Occipital lobe (tissue), 2 donors: ENCODE measurements around the gene DUSP16. TPM values are rescaled to one million over a fixed set of nuclear protein-coding genes. Genes with fewer than 3 reads are reported as not detected.
"Not testable (repeated sequence)": the region's sequence is repeated elsewhere in the genome, so short reads cannot be mapped to it uniquely, and the experiment has no call there.

ENCODE experiments used
- DNase-seq: peaks from one replicate; lab custom pipeline; 2025; lab: John Stamatoyannopoulos, UW
- total RNA-seq: library from RNA; depleted of rRNA; stranded (reverse); fragments of >200 nt; gene quantifications from one replicate; pipeline ENCODE4 v1.2.3, GENCODE V29; 2014

DUSP16 gene
- total RNA-seq, 1 donor from 2014 or later: 10.0 TPM

GRCh38 chr12:12583510-12584178 lies 21.0 kb upstream of the DUSP16 start:
- DNase-seq: no peak

- DNase-seq: no peak
Observed at GRCh38 chr12:12582895-12583303, 20.2 kb upstream of the DUSP16 start.

GRCh38 chr12:12582193-12582881 lies 19.7 kb upstream of the DUSP16 start:
- no peak for DNase-seq

GRCh38 chr12:12580716-12581115 lies 18.1 kb upstream of the DUSP16 start:
- DNase-seq: not testable (repeated sequence)

- DNase-seq: no peak
Observed at GRCh38 chr12:12577786-12578185, 15.1 kb upstream of the DUSP16 start.

- DNase-seq: no peak
Observed at GRCh38 chr12:12572659-12573058, 10.0 kb upstream of the DUSP16 start.

GRCh38 chr12:12565971-12566370 lies 3.3 kb upstream of the DUSP16 start:
- not testable (repeated sequence) for DNase-seq

- no peak for DNase-seq
Observed at GRCh38 chr12:12564911-12565310, 2.2 kb upstream of the DUSP16 start.

GRCh38 chr12:12563290-12563928 lies 746 bp upstream of the DUSP16 start:
- DNase-seq: peak; percentile 22

GRCh38 chr12:12562016-12562483 lies 613 bp downstream of the DUSP16 start:
- peak; percentile 34 for DNase-seq

- DNase-seq: peak; percentile 45
Observed at GRCh38 chr12:12561371-12562015, 1.2 kb downstream of the DUSP16 start.

- peak; percentile 27 for DNase-seq
Observed at GRCh38 chr12:12560587-12561370, 1.9 kb downstream of the DUSP16 start.

- DNase-seq: no peak
Observed at GRCh38 chr12:12559719-12560296, 2.9 kb downstream of the DUSP16 start.

GRCh38 chr12:12558291-12558690 lies 4.4 kb downstream of the DUSP16 start:
- no peak for DNase-seq

GRCh38 chr12:12557733-12558132 lies 4.9 kb downstream of the DUSP16 start:
- DNase-seq: no peak

GRCh38 chr12:12555656-12556055 lies 7.0 kb downstream of the DUSP16 start:
- DNase-seq: no peak

- DNase-seq: no peak
Observed at GRCh38 chr12:12553208-12553785, 9.4 kb downstream of the DUSP16 start.

GRCh38 chr12:12551115-12551514 lies 11.5 kb downstream of the DUSP16 start:
- no peak for DNase-seq

- no peak for DNase-seq
Observed at GRCh38 chr12:12550277-12550676, 12.4 kb downstream of the DUSP16 start.

- no peak for DNase-seq
Observed at GRCh38 chr12:12549426-12549825, 13.2 kb downstream of the DUSP16 start.
